Bronchial epithelial cell (primary cell): ENCODE data around the gene SOD2. TPM values are rescaled to one million over a fixed set of nuclear protein-coding genes. Genes with fewer than 3 reads are reported as not detected.
"Not testable (repeated sequence)": the region's sequence is repeated elsewhere in the genome, so short reads cannot be mapped to it uniquely, and the experiment has no call there.

ENCODE experiments used
- DNase-seq: peaks from one replicate; pipeline ENCODE4 v3.0.0-alpha.2; 2010; ENCODE audit warnings: low read depth
- FAIRE-seq: peaks from 2 replicates; lab custom pipeline; 2011; peaks lifted over from hg19 to GRCh38; lab: Jason Lieb, UNC
- H3K27me3 ChIP-seq: 2 replicates; pipeline ENCODE4 v1.5.1; 2011; ENCODE audit warnings: low read length; ENCODE audit not compliant: control insufficient read depth, insufficient read depth
- H3K36me3 ChIP-seq: 2 replicates; pipeline ENCODE4 v1.5.1; 2011; ENCODE audit warnings: low read length; ENCODE audit not compliant: control insufficient read depth, insufficient read depth
- H3K4me3 ChIP-seq: 2 replicates; pipeline ENCODE4 v1.5.1; 2011; ENCODE audit warnings: mild to moderate bottlenecking, low read depth, low read length, control low read depth
- CTCF ChIP-seq: IDR thresholded peaks from 2 replicates; pipeline ENCODE4 v1.5.1; 2011; ENCODE audit warnings: mild to moderate bottlenecking, moderate library complexity, low read length, control low read depth, inconsistent platforms; ENCODE audit not compliant: insufficient read depth, severe bottlenecking
- total RNA-seq: library from RNA; depleted of rRNA; stranded (reverse); fragments of >200 nt; gene quantifications from 2 replicates; pipeline ENCODE4 v1.2.1, GENCODE V29; 2014

Gene SOD2
- total RNA-seq, 1 donor from 2014 or later = 71.3 TPM

GRCh38 chr6:159665868-159666635 lies 27.0 kb downstream of the SOD2 start:
- no peak for TF ChIP-seq CTCF
- H3K4me3 ChIP-seq = no peak overlapping the region
- no peaks in the 10 kb centered on the region for H3K36me3 ChIP-seq
- no peaks in the 10 kb centered on the region for H3K27me3 ChIP-seq
- FAIRE-seq (no peak), DNase-seq (no peak)

- not testable (repeated sequence) for H3K36me3 ChIP-seq, DNase-seq, H3K4me3 ChIP-seq, FAIRE-seq, H3K27me3 ChIP-seq
Observed at GRCh38 chr6:159663368-159663889, 29.6 kb downstream of the SOD2 start.

GRCh38 chr6:159661977-159662376 lies 31.1 kb downstream of the SOD2 start:
- not testable (repeated sequence) for H3K36me3 ChIP-seq, DNase-seq, H3K4me3 ChIP-seq, FAIRE-seq, H3K27me3 ChIP-seq

- no peaks in the 10 kb centered on the region for H3K36me3 ChIP-seq
- no peak for FAIRE-seq
- DNase-seq = no peak
- H3K27me3 ChIP-seq = no peaks in the 10 kb centered on the region
- no peak for TF ChIP-seq CTCF
- H3K4me3 ChIP-seq = no peak overlapping the region
Observed at GRCh38 chr6:159655409-159655988, 37.5 kb downstream of the SOD2 start.

- peak; percentile 34 for TF ChIP-seq CTCF
- DNase-seq (peak; percentile 55), FAIRE-seq (no peak)
- Histone ChIP-seq H3K27me3 (no peaks in the 10 kb centered on the region), H3K4me3 (no peak overlapping the region), H3K36me3 (no peaks in the 10 kb centered on the region)
Observed at GRCh38 chr6:159654483-159655098, 38.5 kb downstream of the SOD2 start.

GRCh38 chr6:159650314-159650713 lies 42.7 kb downstream of the SOD2 start:
- H3K36me3 ChIP-seq = no peaks in the 10 kb centered on the region
- H3K4me3 ChIP-seq = no peak overlapping the region
- FAIRE-seq = no peak
- TF ChIP-seq CTCF = no peak
- no peaks in the 10 kb centered on the region for H3K27me3 ChIP-seq
- DNase-seq = no peak
